ENCODE data around the gene CAMK4.

The CAMK4 gene

DNA sequence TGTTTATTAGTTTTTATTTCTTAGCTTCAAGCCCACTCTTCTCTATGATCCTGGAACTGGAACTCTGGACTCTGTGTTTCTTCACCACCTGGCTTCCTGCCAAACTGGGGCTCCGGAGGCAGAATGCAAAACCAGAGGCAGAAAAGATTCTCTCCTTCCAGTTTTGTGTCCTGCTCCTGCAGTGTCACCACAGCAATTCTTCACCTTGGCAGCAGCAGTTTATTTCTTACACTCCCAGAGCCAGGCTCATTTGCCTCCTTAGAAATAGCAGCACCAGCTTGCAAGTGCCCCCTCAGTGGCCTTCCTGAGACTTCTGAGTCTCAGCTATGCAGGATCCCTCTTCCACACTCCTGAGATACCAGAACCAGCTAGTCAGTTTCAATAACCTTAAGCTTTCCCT, 26.7 kb upstream of the CAMK4 start:
- no peaks in the 10 kb centered on the region for H3K4me1 ChIP-seq
- H3K27ac ChIP-seq = no peak overlapping the region
- no peak overlapping the region for H2AFZ ChIP-seq
- H3K9me3 ChIP-seq (ENCODE audit: control insufficient read depth, low read length) = no peaks in the 10 kb centered on the region
- no peaks in the 10 kb centered on the region for H3K79me2 ChIP-seq
- H3K9ac ChIP-seq = no peak overlapping the region
- no peak overlapping the region for H3K4me2 ChIP-seq (ENCODE audit: low read length)
- TF ChIP-seq, protein P1, sequence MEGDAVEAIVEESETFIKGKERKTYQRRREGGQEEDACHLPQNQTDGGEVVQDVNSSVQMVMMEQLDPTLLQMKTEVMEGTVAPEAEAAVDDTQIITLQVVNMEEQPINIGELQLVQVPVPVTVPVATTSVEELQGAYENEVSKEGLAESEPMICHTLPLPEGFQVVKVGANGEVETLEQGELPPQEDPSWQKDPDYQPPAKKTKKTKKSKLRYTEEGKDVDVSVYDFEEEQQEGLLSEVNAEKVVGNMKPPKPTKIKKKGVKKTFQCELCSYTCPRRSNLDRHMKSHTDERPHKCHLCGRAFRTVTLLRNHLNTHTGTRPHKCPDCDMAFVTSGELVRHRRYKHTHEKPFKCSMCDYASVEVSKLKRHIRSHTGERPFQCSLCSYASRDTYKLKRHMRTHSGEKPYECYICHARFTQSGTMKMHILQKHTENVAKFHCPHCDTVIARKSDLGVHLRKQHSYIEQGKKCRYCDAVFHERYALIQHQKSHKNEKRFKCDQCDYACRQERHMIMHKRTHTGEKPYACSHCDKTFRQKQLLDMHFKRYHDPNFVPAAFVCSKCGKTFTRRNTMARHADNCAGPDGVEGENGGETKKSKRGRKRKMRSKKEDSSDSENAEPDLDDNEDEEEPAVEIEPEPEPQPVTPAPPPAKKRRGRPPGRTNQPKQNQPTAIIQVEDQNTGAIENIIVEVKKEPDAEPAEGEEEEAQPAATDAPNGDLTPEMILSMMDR (IDR thresholded peaks at IDR 0.05) = no peak
- no peaks in the 10 kb centered on the region for H3K27me3 ChIP-seq (ENCODE audit: control insufficient read depth, insufficient read depth, low read length)
- H3K36me3 ChIP-seq (ENCODE audit: control insufficient read depth, insufficient read depth, low read length) = no peaks in the 10 kb centered on the region
- H3K4me3 ChIP-seq (ENCODE audit: low read depth, low read length) = no peak overlapping the region

DNA sequence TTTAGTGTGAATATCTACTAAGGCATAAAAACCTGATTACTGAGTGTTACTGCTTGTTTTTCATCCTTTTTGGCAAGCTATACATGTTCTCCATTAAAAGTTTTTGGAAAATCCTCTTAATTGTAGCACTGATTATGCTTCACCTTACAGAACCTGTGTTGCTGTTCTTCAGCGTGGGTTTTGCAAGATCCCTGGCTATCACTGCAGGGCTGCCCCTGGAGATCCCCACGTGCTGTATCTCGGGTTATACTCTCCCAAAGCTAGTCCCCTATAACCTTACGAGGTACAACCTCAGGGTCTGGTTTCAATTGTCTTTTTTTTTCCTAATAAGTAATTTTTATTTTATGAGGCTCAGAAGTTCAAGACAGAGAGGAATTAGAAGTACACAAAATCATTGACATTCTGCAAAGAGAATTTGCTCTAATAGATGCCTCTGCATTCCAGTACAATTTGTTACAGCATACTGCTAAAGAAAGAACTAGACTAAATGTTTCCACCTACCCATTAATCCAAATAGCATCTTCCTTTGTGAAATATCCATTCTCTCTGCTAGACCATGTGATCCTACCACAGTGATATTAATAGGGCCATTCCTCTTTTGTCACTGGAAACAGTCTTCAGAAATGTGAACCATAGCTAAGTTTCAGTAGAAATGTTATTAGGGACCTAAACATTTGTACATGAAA, 25.8 kb upstream of the CAMK4 start:
- H3K4me2 ChIP-seq (ENCODE audit: low read length) = no peak overlapping the region
- H3K27ac ChIP-seq = no peak overlapping the region
- no peaks in the 10 kb centered on the region for H3K4me1 ChIP-seq
- no peaks in the 10 kb centered on the region for H3K9me3 ChIP-seq (ENCODE audit: control insufficient read depth, low read length)
- no peaks in the 10 kb centered on the region for H3K36me3 ChIP-seq (ENCODE audit: control insufficient read depth, insufficient read depth, low read length)
- H2AFZ ChIP-seq = no peak overlapping the region
- no peaks in the 10 kb centered on the region for H3K27me3 ChIP-seq (ENCODE audit: control insufficient read depth, insufficient read depth, low read length)
- no peak overlapping the region for H3K9ac ChIP-seq
- H3K79me2 ChIP-seq = no peaks in the 10 kb centered on the region
- H3K4me3 ChIP-seq (ENCODE audit: low read depth, low read length) = no peak overlapping the region
- TF ChIP-seq, protein P1 (IDR thresholded peaks at IDR 0.05) = no peak

DNA sequence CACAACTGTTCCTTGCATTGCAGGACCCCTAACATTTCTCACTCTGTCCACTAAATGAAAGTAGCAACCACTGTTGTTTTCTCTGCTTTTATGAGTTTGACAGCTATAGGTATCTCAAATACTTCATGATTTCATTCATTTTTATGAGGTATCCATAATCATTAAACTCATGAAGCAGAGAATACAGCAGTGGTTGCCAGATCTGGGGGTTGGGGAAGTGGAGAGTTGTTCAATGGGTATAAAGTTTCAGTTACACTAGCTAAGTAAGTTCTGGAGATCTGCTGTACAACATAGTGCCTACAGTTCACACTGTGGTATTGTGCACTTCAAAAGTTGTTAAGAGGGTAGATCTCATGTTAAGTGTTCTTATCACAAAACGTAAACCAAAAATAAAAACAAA, 23.4 kb upstream of the CAMK4 start:
- Histone ChIP-seq H3K27ac (no peak overlapping the region), H3K4me1 (no peaks in the 10 kb centered on the region), H3K9ac (no peak overlapping the region), H3K9me3 (ENCODE audit: control insufficient read depth, low read length) (no peaks in the 10 kb centered on the region), H3K4me2 (ENCODE audit: low read length) (no peak overlapping the region), H3K79me2 (no peaks in the 10 kb centered on the region), H3K4me3 (ENCODE audit: low read depth, low read length) (no peak overlapping the region), H3K36me3 (ENCODE audit: control insufficient read depth, insufficient read depth, low read length) (no peaks in the 10 kb centered on the region), H3K27me3 (ENCODE audit: control insufficient read depth, insufficient read depth, low read length) (no peaks in the 10 kb centered on the region), H2AFZ (no peak overlapping the region)
- TF ChIP-seq, protein P1 (IDR thresholded peaks at IDR 0.05) = no peak

DNA sequence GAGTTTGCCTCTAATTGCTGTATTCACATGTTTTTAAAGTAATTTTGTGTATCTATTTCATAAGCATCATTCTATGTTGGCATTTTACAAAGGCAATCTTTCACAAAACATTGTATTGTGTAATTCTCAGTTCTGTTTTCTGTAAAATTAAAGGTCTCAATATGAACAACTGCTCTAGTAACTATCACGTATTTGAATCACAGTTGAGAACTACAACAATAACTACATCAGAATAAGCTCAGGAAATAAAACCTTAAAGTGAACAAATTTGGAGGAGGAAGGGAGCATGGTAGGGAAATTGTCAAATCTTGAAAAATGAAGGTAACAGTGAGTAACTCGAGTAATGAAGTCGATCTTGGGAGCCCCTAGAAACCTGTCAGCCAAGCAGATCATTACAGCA, 22.5 kb upstream of the CAMK4 start:
- no peak overlapping the region for H3K9ac ChIP-seq
- TF ChIP-seq, protein P1 (IDR thresholded peaks at IDR 0.05) = no peak
- H3K79me2 ChIP-seq = no peaks in the 10 kb centered on the region
- no peaks in the 10 kb centered on the region for H3K36me3 ChIP-seq (ENCODE audit: control insufficient read depth, insufficient read depth, low read length)
- no peak overlapping the region for H2AFZ ChIP-seq
- H3K9me3 ChIP-seq (ENCODE audit: control insufficient read depth, low read length) = no peaks in the 10 kb centered on the region
- H3K4me2 ChIP-seq (ENCODE audit: low read length) = no peak overlapping the region
- H3K27me3 ChIP-seq (ENCODE audit: control insufficient read depth, insufficient read depth, low read length) = no peaks in the 10 kb centered on the region
- H3K4me1 ChIP-seq = no peaks in the 10 kb centered on the region
- H3K4me3 ChIP-seq (ENCODE audit: low read depth, low read length) = no peak overlapping the region
- no peak overlapping the region for H3K27ac ChIP-seq

DNA sequence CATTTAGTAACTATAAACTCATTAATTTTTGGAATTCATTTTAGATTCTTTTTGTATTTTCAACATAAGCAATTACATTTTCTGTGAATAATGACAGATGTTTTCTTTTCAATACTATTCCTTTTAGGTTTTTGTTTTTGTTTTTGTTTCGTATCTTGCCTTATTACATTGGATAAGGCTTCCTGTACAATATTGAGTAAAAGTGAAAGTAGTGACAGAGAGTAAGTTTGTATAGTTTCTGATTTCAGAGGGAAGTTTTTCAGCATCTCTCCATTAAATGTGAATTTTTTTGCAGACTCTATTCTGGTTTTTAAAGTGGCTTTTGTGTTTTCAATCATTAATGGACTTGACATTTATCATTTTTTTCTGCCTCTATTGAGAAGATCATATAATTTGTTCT, 12.8 kb upstream of the CAMK4 start:
- H3K4me1 ChIP-seq = no peaks in the 10 kb centered on the region
- no peak overlapping the region for H2AFZ ChIP-seq
- no peaks in the 10 kb centered on the region for H3K79me2 ChIP-seq
- H3K9ac ChIP-seq = no peak overlapping the region
- H3K27ac ChIP-seq = no peak overlapping the region
- no peaks in the 10 kb centered on the region for H3K9me3 ChIP-seq (ENCODE audit: control insufficient read depth, low read length)
- TF ChIP-seq, protein P1 (IDR thresholded peaks at IDR 0.05) = no peak
- H3K27me3 ChIP-seq (ENCODE audit: control insufficient read depth, insufficient read depth, low read length) = no peaks in the 10 kb centered on the region
- no peak overlapping the region for H3K4me2 ChIP-seq (ENCODE audit: low read length)
- no peaks in the 10 kb centered on the region for H3K36me3 ChIP-seq (ENCODE audit: control insufficient read depth, insufficient read depth, low read length)
- no peak overlapping the region for H3K4me3 ChIP-seq (ENCODE audit: low read depth, low read length)
